Large intestine (tissue), 3 donors: ENCODE results near the gene UCKL1. TPM values are rescaled to one million over a fixed set of nuclear protein-coding genes. Genes with fewer than 3 reads are reported as not detected.
"Not testable (repeated sequence)": the region's sequence is repeated elsewhere in the genome, so short reads cannot be mapped to it uniquely, and the experiment has no call there.

ENCODE experiments used
- DNase-seq, 2 donors: peaks; one replicate each; pipeline versions ENCODE4 v3.0.0 to v3.0.0-alpha.2; 2013
- H3K27ac ChIP-seq: one replicate; pipeline ENCODE4 v1.5.1; 2013; ENCODE audit warnings: low read length
- H3K27me3 ChIP-seq: 2 replicates; pipeline ENCODE4 v1.6.1; 2013; ENCODE audit warnings: low read length; ENCODE audit not compliant: control insufficient read depth, insufficient read depth
- H3K36me3 ChIP-seq: 2 replicates; pipeline ENCODE4 v1.6.1; 2013; ENCODE audit warnings: low read length; ENCODE audit not compliant: control insufficient read depth, insufficient read depth
- H3K4me1 ChIP-seq: one replicate; pipeline ENCODE4 v1.6.1; 2013; ENCODE audit warnings: low read length; ENCODE audit not compliant: control insufficient read depth, insufficient read depth
- H3K4me3 ChIP-seq: one replicate; pipeline ENCODE4 v1.5.1; 2013; ENCODE audit warnings: low read length
- H3K9me3 ChIP-seq: one replicate; pipeline ENCODE4 v1.6.1; 2013; ENCODE audit warnings: mild to moderate bottlenecking, low read depth, low read length, moderate library complexity; ENCODE audit not compliant: control insufficient read depth
- WGBS: methylation state at CpG from one replicate; pipeline ENCODE4 v1.1.5; 2013; ENCODE audit warnings: low lambda C conversion rate; ENCODE audit not compliant: insufficient coverage; 5-methylcytosine and 5-hydroxymethylcytosine counted together
- polyA plus RNA-seq: library from polyadenylated mRNA; unstranded; fragments of 120-200 nt; gene quantifications from one replicate; pipeline ENCODE4 v1.2.1, GENCODE V29; 2013

Gene UCKL1
- polyA plus RNA-seq, 1 donor: 54.2 TPM

DNA sequence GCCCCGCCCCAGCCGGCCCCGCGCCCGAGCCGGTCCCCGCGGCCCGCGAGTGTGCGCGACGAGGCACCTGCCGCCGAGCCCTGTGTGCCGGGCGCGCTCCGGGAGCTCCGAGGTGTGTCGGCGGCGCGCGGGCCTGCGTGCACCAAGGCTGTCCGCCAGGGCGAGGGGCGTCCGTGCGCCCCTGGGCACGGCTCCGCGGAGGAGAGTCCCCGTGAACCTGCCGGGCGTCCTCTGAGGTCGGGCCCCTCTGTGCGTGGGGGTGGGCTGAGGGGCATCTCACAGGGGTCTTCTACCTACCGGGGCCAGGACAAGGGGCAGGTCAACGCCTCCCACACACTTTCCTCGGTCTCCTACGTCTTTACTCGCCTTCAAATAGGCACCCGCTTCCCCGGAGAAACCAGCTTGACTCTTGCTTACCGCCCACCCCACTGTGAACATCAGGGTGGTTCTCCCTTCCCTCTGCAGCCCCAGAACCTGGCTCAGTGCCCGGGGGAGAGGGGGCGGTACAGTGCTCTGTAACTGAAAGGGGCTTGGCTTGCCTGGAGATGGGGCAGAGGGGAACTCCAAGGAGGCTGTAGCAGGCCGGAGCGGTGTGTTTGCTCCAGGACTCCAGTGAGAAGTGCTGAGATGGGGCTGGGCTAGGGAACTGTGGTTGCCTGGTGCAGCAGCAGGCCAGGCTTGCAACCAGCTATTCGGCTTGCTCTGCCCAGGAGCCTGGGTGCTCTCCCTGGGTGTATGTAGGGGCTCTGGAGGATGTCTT lies 23.5 kb upstream of the UCKL1 start, which contains the start of gene SAMD10:
Gene SAMD10 (minus strand): TSS at position 86 of the 760 bp plus-strand sequence. CDS start 175 bp downstream, outside the sequence.
- H3K27me3 ChIP-seq: peaks cover 4% of the 10 kb centered on the region
- H3K4me3 ChIP-seq: peak within 1 kb of the TSS; percentile 80
- WGBS: no CpG with 5 or more reads among the region's 52 CpGs
- peak in 1 of 2 donors; percentile 54 for DNase-seq
- H3K9me3 ChIP-seq: peaks cover 3% of the 10 kb centered on the region
- H3K36me3 ChIP-seq: peaks cover 19% of the 10 kb centered on the region
- peak within 1 kb of the TSS; percentile 66 for H3K27ac ChIP-seq
- H3K4me1 ChIP-seq: peaks cover 24% of the 10 kb centered on the region

GRCh38 chr20:63979229-63979556 lies 23.0 kb upstream of the UCKL1 start:
- H3K4me3 ChIP-seq: peak overlapping the region; percentile 80
- no CpG with 5 or more reads among the region's 47 CpGs for WGBS
- peak overlapping the region; percentile 21 for H3K27ac ChIP-seq
- H3K9me3 ChIP-seq: peaks cover 3% of the 10 kb centered on the region
- peaks cover 24% of the 10 kb centered on the region for H3K4me1 ChIP-seq
- no peak for DNase-seq
- peaks cover 13% of the 10 kb centered on the region for H3K36me3 ChIP-seq
- H3K27me3 ChIP-seq: peaks cover 4% of the 10 kb centered on the region

GRCh38 chr20:63978319-63979228 lies 22.4 kb upstream of the UCKL1 start:
- peak overlapping the region; percentile 21 for H3K27ac ChIP-seq
- H3K9me3 ChIP-seq: peaks cover 3% of the 10 kb centered on the region
- peaks cover 4% of the 10 kb centered on the region for H3K27me3 ChIP-seq
- peaks cover 10% of the 10 kb centered on the region for H3K36me3 ChIP-seq
- peak; percentile 62 to 80 for DNase-seq
- H3K4me1 ChIP-seq: peaks cover 25% of the 10 kb centered on the region
- no CpG with 5 or more reads among the region's 52 CpGs for WGBS
- peak overlapping the region; percentile 80 for H3K4me3 ChIP-seq

DNA sequence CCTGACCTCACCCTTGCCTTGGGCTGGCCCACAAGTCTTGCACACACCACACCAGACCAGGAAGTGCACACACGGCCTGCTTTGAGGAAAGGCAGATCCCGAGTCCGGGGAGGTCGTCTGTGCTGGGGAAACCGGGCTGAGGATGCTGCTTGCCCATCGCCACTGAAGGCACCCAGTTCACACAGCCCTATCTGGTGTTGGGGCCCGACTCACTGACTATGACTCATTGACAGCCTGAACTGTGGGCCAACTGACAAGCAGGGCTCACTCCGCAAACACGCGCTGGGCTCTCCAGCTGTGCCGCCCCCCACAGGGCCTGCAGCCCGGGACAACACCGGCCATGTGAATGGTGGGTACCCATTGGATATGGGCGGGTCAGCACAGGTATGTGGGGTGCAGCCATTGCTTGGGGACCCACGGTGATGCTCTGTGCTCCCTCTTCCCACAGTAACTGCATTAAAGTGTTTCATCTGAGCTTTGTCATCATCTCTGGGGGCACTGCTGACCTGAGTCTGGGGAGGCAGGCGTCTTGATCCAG lies 21.6 kb upstream of the UCKL1 start:
- Histone ChIP-seq H3K27me3 (peaks cover 4% of the 10 kb centered on the region), H3K27ac (no peak overlapping the region), H3K36me3 (peaks cover 5% of the 10 kb centered on the region), H3K4me1 (peaks cover 27% of the 10 kb centered on the region), H3K9me3 (peaks cover 3% of the 10 kb centered on the region), H3K4me3 (no peak overlapping the region)
- peak in 1 of 2 donors; percentile 52 for DNase-seq
- WGBS: no CpG with 5 or more reads among the region's 16 CpGs

GRCh38 chr20:63976980-63977738 lies 20.9 kb upstream of the UCKL1 start:
- Histone ChIP-seq H3K27ac (no peak overlapping the region), H3K4me1 (peaks cover 27% of the 10 kb centered on the region), H3K9me3 (peaks cover 3% of the 10 kb centered on the region), H3K27me3 (peaks cover 4% of the 10 kb centered on the region), H3K4me3 (no peak overlapping the region), H3K36me3 (peaks cover 2% of the 10 kb centered on the region)
- no CpG with 5 or more reads among the region's 18 CpGs for WGBS
- no peak for DNase-seq

DNA sequence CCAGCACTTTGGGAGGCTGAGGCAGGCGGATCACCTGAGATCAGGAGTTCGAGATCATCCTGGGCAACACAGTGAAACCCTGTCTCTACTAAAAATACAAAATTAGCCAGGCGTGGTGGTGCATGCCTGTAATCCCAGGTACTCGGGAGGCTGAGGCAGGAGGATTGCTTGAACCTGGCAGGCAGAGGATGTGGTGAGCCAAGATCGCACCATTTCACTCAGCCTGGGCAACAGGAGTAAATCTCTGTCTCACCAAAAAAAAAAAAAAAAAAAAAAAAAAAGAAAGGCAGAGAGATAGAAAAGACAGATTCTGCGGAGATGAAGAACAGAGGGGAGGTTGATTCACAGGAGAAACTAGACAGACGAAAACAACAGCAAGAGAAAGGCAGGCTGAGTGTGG lies 20.3 kb upstream of the UCKL1 start:
- 100% methylated on average over 2 of the region's 7 CpGs for WGBS
- not testable (repeated sequence) for H3K27me3 ChIP-seq, DNase-seq, H3K36me3 ChIP-seq, H3K9me3 ChIP-seq, H3K4me3 ChIP-seq, H3K27ac ChIP-seq
- peaks cover 21% of the 10 kb centered on the region for H3K4me1 ChIP-seq

GRCh38 chr20:63974402-63975200 lies 18.4 kb upstream of the UCKL1 start:
- no CpG with 5 or more reads among the region's 19 CpGs for WGBS
- Histone ChIP-seq H3K27ac (no peak overlapping the region), H3K4me1 (peaks cover 13% of the 10 kb centered on the region), H3K36me3 (peaks cover 2% of the 10 kb centered on the region), H3K4me3 (no peak overlapping the region), H3K9me3 (no peaks in the 10 kb centered on the region), H3K27me3 (peaks cover 10% of the 10 kb centered on the region)
- DNase-seq: no peak

DNA sequence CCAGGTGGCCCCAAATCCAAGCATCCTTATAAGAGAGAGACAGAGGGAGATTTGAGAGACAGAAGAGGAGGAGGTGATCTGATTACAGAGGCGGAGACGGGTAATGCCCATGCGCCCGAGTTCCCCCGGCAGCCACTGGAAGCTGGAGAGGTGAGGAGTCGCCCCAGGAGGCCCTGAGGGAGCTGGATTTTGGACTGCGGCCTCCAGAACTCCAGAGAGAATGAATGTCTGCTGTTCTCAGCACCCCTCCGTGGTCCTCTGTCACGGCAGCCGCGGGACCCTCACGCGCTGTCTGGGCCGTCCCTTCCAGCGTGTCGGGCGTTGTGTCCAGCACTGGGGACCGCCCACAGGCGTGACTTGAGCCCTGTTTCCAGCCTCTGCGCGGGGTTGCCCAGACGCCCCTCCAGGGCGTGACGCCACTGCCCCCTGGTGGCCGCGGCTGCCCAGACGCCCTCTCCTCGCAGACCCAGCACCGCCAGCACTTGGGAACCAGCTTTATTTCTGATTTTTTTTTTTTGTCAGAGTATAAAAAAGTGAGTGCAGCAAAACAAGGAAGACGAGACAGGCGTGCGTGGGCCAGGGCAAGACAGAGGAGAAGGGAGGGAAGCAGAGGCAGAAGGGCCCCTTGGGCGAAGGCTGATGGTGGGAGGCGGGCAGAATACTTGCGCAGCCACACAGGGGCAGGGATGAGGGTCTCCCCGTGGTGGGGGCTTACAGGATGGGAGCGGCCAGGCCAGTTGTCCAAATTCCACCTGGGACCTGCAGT lies 17.6 kb upstream of the UCKL1 start:
- Histone ChIP-seq H3K27ac (no peak overlapping the region), H3K27me3 (peaks cover 8% of the 10 kb centered on the region), H3K9me3 (no peaks in the 10 kb centered on the region), H3K4me1 (peaks cover 16% of the 10 kb centered on the region), H3K4me3 (peak overlapping the region; percentile 34), H3K36me3 (peaks cover 2% of the 10 kb centered on the region)
- no CpG with 5 or more reads among the region's 37 CpGs for WGBS
- peak; percentile 75 to 76 for DNase-seq

GRCh38 chr20:63973160-63973479 lies 16.9 kb upstream of the UCKL1 start:
- no CpG with 5 or more reads among the region's 3 CpGs for WGBS
- peaks cover 7% of the 10 kb centered on the region for H3K27me3 ChIP-seq
- H3K4me1 ChIP-seq: peaks cover 15% of the 10 kb centered on the region
- no peak overlapping the region for H3K4me3 ChIP-seq
- no peak for DNase-seq
- H3K27ac ChIP-seq: no peak overlapping the region
- H3K36me3 ChIP-seq: peaks cover 3% of the 10 kb centered on the region
- peaks cover 5% of the 10 kb centered on the region for H3K9me3 ChIP-seq
